Measurements from ENCODE around the gene CLEC20A. TPM values are rescaled to one million over a fixed set of nuclear protein-coding genes. Genes with fewer than 3 reads are reported as not detected.
"Not testable (repeated sequence)": the region's sequence is repeated elsewhere in the genome, so short reads cannot be mapped to it uniquely, and the experiment has no call there.

The CLEC20A gene
- polyA plus RNA-seq, 3 donors from 2014 or later, result 0.27 to 0.56 TPM; not detected in 1

DNA sequence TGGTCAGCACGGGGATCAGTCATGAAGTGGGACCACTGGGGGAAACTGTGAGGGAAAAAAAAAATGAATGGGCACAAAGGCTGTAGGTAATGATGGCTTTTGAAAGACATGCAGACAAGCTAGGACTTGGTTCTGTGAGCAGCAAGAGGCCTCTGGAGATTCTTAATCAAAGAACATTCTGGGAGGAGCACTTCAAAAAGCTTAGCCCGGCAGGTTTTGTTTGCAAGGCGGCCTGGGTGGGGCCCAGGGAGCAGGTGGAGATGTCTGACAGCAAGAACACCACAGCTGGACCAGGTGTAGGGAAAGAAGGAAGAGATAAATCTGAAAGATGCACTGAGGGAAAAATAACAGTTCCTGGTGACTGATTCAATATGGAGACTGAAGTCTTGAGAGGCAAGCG, 22.1 kb upstream of the CLEC20A start:
- no peaks in the 10 kb centered on the region for H3K9me3 Mint-ChIP-seq
- no peak for DNase-seq
- H3K36me3 Mint-ChIP-seq, result no peaks in the 10 kb centered on the region
- H3K27ac Mint-ChIP-seq, result no peak overlapping the region
- no peak overlapping the region for H3K4me3 Mint-ChIP-seq
- peaks cover 1 to 6% (median 1%) of the 10 kb centered on the region in 3 donors for H3K27me3 Mint-ChIP-seq (ENCODE audit: low read depth in 3 of 3)
- no peaks in the 10 kb centered on the region for H3K4me1 Mint-ChIP-seq

- H3K4me1 Mint-ChIP-seq, result no peaks in the 10 kb centered on the region
Observed at GRCh38 chr1:178516110-178516509, 19.3 kb upstream of the CLEC20A start.

DNA sequence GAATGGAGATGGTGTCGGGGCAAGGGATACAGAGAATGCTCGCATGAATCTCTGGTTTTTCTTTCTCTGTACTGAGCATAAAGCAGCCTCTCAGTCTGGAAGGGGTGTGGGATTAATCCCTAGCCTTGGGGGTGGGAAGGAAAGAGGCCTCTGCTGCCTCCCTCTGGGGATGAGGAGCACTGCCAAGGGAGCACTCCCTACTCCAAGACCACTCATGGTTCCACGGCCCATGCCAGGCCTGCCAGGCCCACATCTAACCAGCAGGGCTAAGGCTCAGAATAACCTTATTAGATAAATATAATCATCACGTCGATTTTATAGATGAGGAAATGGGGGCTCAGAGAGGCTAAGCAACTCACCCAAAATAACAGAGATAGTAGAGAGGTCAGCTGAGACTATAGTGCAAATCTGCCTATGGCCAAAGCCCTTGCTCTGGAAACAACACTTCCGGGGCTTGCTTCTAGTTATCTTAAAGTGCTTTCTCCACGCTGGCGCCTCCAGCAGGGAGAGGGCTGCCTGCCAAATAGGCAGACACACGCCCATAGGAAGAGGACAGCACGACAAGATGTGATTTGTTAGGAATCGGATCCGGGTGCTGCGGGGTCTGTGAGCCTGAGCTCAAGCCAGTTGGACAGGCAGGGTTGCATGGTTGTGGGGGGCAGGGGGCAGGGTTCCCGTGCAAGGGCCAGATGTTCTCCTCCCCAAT, 16.7 kb upstream of the CLEC20A start:
- Mint-ChIP-seq H3K9me3 (no peaks in the 10 kb centered on the region), H3K4me3 (no peak overlapping the region), H3K4me1 (no peaks in the 10 kb centered on the region), H3K27me3 (ENCODE audit: low read depth in 3 of 3) (peaks cover 0 to 2% (median 0%) of the 10 kb centered on the region in 3 donors), H3K27ac (no peak overlapping the region), H3K36me3 (no peaks in the 10 kb centered on the region)
- no peak for DNase-seq

More at GRCh38 chr1:178516110-178516509, 19.3 kb upstream of the CLEC20A start:
- H3K27ac Mint-ChIP-seq, result no peak overlapping the region
- no peaks in the 10 kb centered on the region for H3K36me3 Mint-ChIP-seq
- DNase-seq, result no peak
- H3K4me3 Mint-ChIP-seq, result no peak overlapping the region
- H3K27me3 Mint-ChIP-seq (ENCODE audit: low read depth in 3 of 3), result peaks cover 0 to 8% (median 1%) of the 10 kb centered on the region in 3 donors
- no peaks in the 10 kb centered on the region for H3K9me3 Mint-ChIP-seq

DNA sequence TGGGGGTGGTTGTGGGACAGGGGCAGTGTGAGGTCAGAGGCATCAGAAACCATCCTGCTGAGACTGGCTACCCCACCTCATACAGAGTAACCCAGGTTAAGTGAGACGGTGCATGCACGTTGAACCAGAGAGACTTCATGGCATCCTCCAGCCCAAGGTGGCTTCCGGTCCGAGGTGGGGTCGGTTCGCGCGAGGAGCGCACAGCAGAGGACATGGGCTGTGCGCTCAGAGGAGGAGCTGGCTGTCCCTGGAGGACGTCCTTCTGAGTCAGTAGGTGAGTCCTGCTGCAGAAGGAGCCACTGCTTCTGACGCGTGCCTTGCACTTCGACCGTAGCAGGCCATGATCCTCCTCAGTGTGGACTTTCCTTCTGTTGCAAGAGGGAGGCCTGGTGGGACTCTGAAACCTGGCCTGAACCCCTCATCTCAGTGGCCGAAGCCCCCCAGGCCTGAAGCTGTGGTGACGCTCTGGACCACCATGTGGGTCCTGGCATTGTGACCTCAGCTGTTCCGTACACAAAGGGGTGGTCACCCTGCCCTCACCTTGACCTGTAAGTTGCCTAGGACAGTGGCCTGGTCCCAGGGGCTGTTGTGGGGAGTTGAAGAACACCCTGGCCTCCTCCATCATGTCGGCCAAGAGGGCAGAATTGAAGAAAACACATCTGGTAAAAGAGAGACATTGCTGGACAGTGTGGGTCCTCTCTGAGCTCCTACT, 16.0 kb upstream of the CLEC20A start, which contains the start of gene TEX35:
Gene TEX35, plus strand, starts transcription at position 544 of the 712 bp plus-strand sequence. Its CDS starts 80 bp downstream, at position 624.
- no peaks in the 10 kb centered on the region for H3K4me1 Mint-ChIP-seq
- no peaks in the 10 kb centered on the region for H3K36me3 Mint-ChIP-seq
- peaks cover 0 to 2% (median 0%) of the 10 kb centered on the region in 3 donors for H3K27me3 Mint-ChIP-seq (ENCODE audit: low read depth in 3 of 3)
- H3K4me3 Mint-ChIP-seq, result no peak within 1 kb of the TSS
- peaks cover 0 to 1% (median 0%) of the 10 kb centered on the region in 6 donors for H3K9me3 Mint-ChIP-seq
- no peak within 1 kb of the TSS for H3K27ac Mint-ChIP-seq
- DNase-seq, result no peak

DNA sequence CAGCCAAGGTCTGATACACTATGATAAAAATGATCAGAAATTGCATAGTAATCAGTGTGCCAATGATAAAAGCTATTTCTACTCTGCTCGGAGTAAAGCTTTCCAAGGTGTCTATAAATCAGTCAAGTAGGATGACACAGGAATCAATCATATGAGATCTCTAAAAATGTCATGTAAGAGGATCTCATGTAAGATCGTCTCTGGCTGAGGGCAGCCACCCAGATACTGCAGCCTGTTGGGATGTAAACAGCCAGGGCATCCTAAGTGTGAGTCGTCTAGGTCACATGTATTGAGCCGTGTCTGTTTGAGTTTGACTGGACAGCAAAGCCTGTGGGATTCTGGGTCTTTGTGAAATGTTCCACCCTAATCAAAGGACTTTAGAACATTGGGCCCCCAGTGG, 13.4 kb upstream of the CLEC20A start:
- no peaks in the 10 kb centered on the region for H3K36me3 Mint-ChIP-seq
- H3K4me1 Mint-ChIP-seq, result no peaks in the 10 kb centered on the region
- H3K27me3 Mint-ChIP-seq (ENCODE audit: low read depth in 3 of 3), result peaks cover 0 to 2% (median 0%) of the 10 kb centered on the region in 3 donors
- no peak overlapping the region for H3K27ac Mint-ChIP-seq
- no peak overlapping the region for H3K4me3 Mint-ChIP-seq
- DNase-seq, result no peak
- peaks cover 0 to 1% (median 0%) of the 10 kb centered on the region in 6 donors for H3K9me3 Mint-ChIP-seq

GRCh38 chr1:178509414-178510007, 12.7 kb upstream of the CLEC20A start:
- Mint-ChIP-seq H3K4me1 (no peaks in the 10 kb centered on the region), H3K27ac (no peak overlapping the region), H3K9me3 (peaks cover 0 to 1% (median 0%) of the 10 kb centered on the region in 6 donors), H3K4me3 (no peak overlapping the region), H3K36me3 (no peaks in the 10 kb centered on the region), H3K27me3 (ENCODE audit: low read depth in 3 of 3) (peaks cover 0 to 2% (median 0%) of the 10 kb centered on the region in 3 donors)
- DNase-seq, result no peak

GRCh38 chr1:178506669-178507068, 9.9 kb upstream of the CLEC20A start:
- DNase-seq, result no peak
- no peaks in the 10 kb centered on the region for H3K4me1 Mint-ChIP-seq

GRCh38 chr1:178506177-178506576, 9.4 kb upstream of the CLEC20A start:
- H3K27ac Mint-ChIP-seq, result no peak overlapping the region
- no peaks in the 10 kb centered on the region for H3K36me3 Mint-ChIP-seq
- no peak overlapping the region for H3K4me3 Mint-ChIP-seq
- H3K27me3 Mint-ChIP-seq (ENCODE audit: low read depth in 3 of 3), result peaks cover 0 to 4% (median 3%) of the 10 kb centered on the region in 3 donors
- no peak for DNase-seq
- H3K4me1 Mint-ChIP-seq, result no peaks in the 10 kb centered on the region
- peaks cover 0 to 1% (median 0%) of the 10 kb centered on the region in 6 donors for H3K9me3 Mint-ChIP-seq

More at GRCh38 chr1:178506669-178507068, 9.9 kb upstream of the CLEC20A start:
- peaks cover 0 to 1% (median 0%) of the 10 kb centered on the region in 6 donors for H3K9me3 Mint-ChIP-seq
- no peak overlapping the region for H3K27ac Mint-ChIP-seq
- no peak overlapping the region for H3K4me3 Mint-ChIP-seq
- H3K36me3 Mint-ChIP-seq, result no peaks in the 10 kb centered on the region
- peaks cover 0 to 3% (median under 1%) of the 10 kb centered on the region in 3 donors for H3K27me3 Mint-ChIP-seq (ENCODE audit: low read depth in 3 of 3)

DNA sequence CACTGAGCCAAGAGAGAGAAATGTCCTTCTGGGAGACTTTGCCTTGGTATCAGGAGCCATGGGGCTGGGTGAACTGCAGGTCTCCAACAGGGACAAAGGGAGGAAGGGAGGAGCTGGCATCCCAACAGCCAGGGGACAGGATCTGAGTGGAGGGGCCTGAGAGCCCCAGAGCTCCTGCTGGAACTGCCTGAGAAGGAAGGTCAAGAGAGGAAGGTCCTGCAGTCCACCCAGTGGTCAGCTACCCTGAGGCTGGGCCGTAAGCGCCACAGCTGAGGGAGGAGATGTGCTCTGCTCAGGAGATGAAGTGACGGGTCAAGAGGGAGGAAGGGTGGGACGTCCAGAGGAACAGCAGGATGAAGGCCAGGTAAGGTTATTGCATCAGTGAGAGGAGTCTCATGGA, 7.5 kb upstream of the CLEC20A start:
- peaks cover 0 to 1% (median 0%) of the 10 kb centered on the region in 6 donors for H3K9me3 Mint-ChIP-seq
- H3K27me3 Mint-ChIP-seq (ENCODE audit: low read depth in 3 of 3), result peaks cover 0 to 4% (median 3%) of the 10 kb centered on the region in 3 donors
- H3K4me1 Mint-ChIP-seq, result no peaks in the 10 kb centered on the region
- H3K36me3 Mint-ChIP-seq, result no peaks in the 10 kb centered on the region
- no peak overlapping the region for H3K27ac Mint-ChIP-seq
- no peak overlapping the region for H3K4me3 Mint-ChIP-seq
- no peak for DNase-seq

DNA sequence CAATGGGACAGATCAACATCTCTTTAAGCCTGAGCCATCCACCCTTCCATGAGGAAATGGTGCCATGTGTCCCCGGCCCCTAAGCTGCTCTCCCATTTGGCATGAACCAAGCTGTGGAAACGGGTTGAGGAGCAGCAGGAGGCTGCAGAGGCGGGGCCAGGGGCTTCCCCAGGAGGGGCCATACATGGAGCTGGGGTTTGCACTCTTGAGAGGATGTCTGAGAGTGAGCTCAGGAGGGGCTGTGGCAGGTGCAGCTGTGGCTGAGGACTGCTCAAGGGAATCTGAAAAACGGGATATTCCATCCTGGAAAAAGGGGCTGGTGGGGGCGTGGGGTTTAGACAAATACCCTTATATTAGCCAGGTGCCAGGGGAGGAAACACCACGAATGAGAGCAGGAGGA, 7.1 kb upstream of the CLEC20A start:
- no peaks in the 10 kb centered on the region for H3K36me3 Mint-ChIP-seq
- H3K27ac Mint-ChIP-seq, result no peak overlapping the region
- peaks cover 0 to 4% (median 3%) of the 10 kb centered on the region in 3 donors for H3K27me3 Mint-ChIP-seq (ENCODE audit: low read depth in 3 of 3)
- no peak overlapping the region for H3K4me3 Mint-ChIP-seq
- H3K4me1 Mint-ChIP-seq, result no peaks in the 10 kb centered on the region
- DNase-seq, result no peak
- H3K9me3 Mint-ChIP-seq, result peaks cover 0 to 1% (median 0%) of the 10 kb centered on the region in 6 donors

DNA sequence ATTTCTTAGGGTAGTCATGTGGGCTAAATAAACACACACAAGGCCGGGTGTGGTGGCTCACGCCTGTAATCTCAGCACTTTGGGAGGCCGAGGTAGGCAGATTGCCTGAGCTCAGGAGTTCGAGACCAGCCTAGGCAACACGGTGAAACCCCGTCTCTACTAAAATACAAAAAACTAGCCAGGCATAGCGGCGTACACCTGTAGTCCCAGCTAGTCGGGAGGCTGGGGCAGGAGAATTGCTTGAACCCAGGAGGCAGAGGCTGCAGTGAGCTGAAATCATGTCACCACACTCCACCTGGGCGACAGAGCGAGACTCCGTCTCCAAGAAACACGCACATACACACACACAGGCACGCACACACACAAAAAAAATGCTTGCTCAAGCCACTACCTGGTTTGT, 6.6 kb upstream of the CLEC20A start:
- not testable (repeated sequence) for H3K4me3 Mint-ChIP-seq; DNase-seq; H3K27ac Mint-ChIP-seq; H3K27me3 Mint-ChIP-seq (ENCODE audit: low read depth in 3 of 3); H3K4me1 Mint-ChIP-seq; H3K36me3 Mint-ChIP-seq; H3K9me3 Mint-ChIP-seq

DNA sequence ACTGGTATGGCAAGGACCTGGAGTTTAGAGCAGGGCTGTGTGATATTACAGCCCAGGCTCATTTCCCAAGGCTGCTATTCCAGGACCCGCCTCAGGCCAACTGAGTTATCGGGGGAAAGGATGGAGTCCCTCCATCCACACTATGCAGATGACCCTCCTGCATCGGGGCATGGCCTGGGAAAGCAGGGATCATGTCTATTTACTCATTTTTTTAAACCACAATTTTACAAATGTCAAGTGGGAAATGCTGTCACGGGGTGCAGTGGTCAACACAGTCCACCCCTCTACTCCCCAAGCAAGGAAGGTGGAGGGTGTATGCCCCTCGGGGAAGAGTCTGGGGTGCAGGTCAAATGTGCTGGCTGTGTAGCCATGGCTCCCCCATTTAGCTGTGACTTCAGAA, 6.1 kb upstream of the CLEC20A start:
- H3K27me3 Mint-ChIP-seq (ENCODE audit: low read depth in 3 of 3), result peaks cover 0 to 4% (median 3%) of the 10 kb centered on the region in 3 donors
- no peak overlapping the region for H3K27ac Mint-ChIP-seq
- H3K4me3 Mint-ChIP-seq, result no peak overlapping the region
- no peaks in the 10 kb centered on the region for H3K4me1 Mint-ChIP-seq
- no peaks in the 10 kb centered on the region for H3K36me3 Mint-ChIP-seq
- DNase-seq, result no peak
- no peaks in the 10 kb centered on the region for H3K9me3 Mint-ChIP-seq

DNA sequence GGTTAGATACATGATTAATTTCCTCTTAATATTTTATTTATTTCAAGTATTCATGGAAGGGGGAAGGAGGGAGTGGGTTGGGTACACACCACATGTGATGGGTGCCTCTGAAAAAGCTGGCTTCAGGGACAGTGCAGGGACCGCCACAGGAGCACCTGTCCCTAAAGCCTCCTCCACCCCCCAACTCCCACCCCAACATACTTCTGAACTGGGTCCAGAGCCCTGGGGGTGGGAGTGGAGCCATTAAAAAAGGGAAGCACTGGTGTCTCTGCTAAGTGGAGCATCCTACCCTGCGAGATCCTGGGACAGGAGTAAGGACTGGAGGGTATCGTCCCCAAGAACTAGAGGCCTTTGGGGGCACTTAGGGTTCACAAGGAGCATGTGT, 5.6 kb upstream of the CLEC20A start:
- Mint-ChIP-seq H3K9me3 (no peaks in the 10 kb centered on the region), H3K4me3 (no peak overlapping the region), H3K27me3 (ENCODE audit: low read depth in 3 of 3) (peaks cover 0 to 4% (median 3%) of the 10 kb centered on the region in 3 donors), H3K27ac (no peak overlapping the region), H3K36me3 (no peaks in the 10 kb centered on the region), H3K4me1 (no peaks in the 10 kb centered on the region)
- no peak for DNase-seq

Data from immature natural killer cell (primary cell).